Activated CD8-positive, alpha-beta memory T cell treated with anti-CD3 and anti-CD28 coated beads, Interleukin-2, amount 10 ng/mL, durations not matched to agents 7 days and 5 days (primary cell): ENCODE measurements around the gene IFI27L2. TPM values are rescaled to one million over a fixed set of nuclear protein-coding genes. Genes with fewer than 3 reads are reported as not detected.

Experiments used
- ATAC-seq: fragments of 150-1000 bp; cut with Tn5 transposase; one replicate; pipeline ENCODE4 v1.10.0; 2021; ENCODE audit warnings: moderate library complexity
- CTCF ChIA-PET: fragments of 350-600 bp; sonication (Branson Sonifier 250); formaldehyde crosslinking; loops from one replicate; lab custom pipeline; 2021; ENCODE audit warnings: antibody characterized with exemption; lab: Charles Lee
- DNase-seq: peaks from one replicate; pipeline ENCODE4 v3.0.0-alpha.2; 2020
- H3K27ac Mint-ChIP-seq: one replicate; pipeline ENCODE4 v1.8.0; 2021; ENCODE audit warnings: mild to moderate bottlenecking, mixed read lengths
- H3K27me3 Mint-ChIP-seq: one replicate; pipeline ENCODE4 v1.8.0; 2021; ENCODE audit warnings: mixed read lengths
- H3K36me3 Mint-ChIP-seq: one replicate; pipeline ENCODE4 v1.8.0; 2021; ENCODE audit warnings: mild to moderate bottlenecking, mixed read lengths
- H3K4me1 Mint-ChIP-seq: one replicate; pipeline ENCODE4 v1.8.0; 2021; ENCODE audit warnings: mixed read lengths
- H3K4me3 Mint-ChIP-seq: one replicate; pipeline ENCODE4 v1.8.0; 2021; ENCODE audit warnings: mild to moderate bottlenecking, moderate library complexity, mixed read lengths
- H3K9me3 Mint-ChIP-seq: one replicate; pipeline ENCODE4 v1.8.0; 2022; ENCODE audit warnings: low read depth, mixed read lengths
- total RNA-seq, 2 experiments: library from RNA; stranded (reverse); gene quantifications; one replicate each; pipeline ENCODE4 v1.2.3, GENCODE V29; 2021

Gene IFI27L2
- total RNA-seq, 2 experiments from 2014 or later: 95.5 to 112 TPM

- CTCF ChIA-PET: interaction anchor here (3.0 to 6.3 kb wide), 2 partner anchors 10 to 15 kb away, joined by 18 to 58 read pairs; no protein-coding TSS in a partner anchor
- Mint-ChIP-seq H3K4me1 (peaks cover 23% of the 10 kb centered on the region), H3K9me3 (no peaks in the 10 kb centered on the region), H3K27me3 (peaks cover 15% of the 10 kb centered on the region), H3K27ac (peak overlapping the region; percentile 38), H3K36me3 (peaks cover 8% of the 10 kb centered on the region), H3K4me3 (no peak overlapping the region)
- DNase-seq (no peak), ATAC-seq (no peak)
Observed at GRCh38 chr14:94127330-94127729, 2.1 kb downstream of the IFI27L2 start.

GRCh38 chr14:94126800-94127199 is 2.6 kb downstream of the IFI27L2 start:
- H3K4me1 Mint-ChIP-seq: peaks cover 20% of the 10 kb centered on the region
- CTCF ChIA-PET: interaction anchor here (3.0 kb wide), 2 partner anchors 11 to 187 kb away, joined by 11 to 18 read pairs; no protein-coding TSS in a partner anchor
- peaks cover 8% of the 10 kb centered on the region for H3K36me3 Mint-ChIP-seq
- H3K4me3 Mint-ChIP-seq: no peak overlapping the region
- peak overlapping the region; percentile 38 for H3K27ac Mint-ChIP-seq
- ATAC-seq (no peak), DNase-seq (no peak)
- H3K27me3 Mint-ChIP-seq: peaks cover 16% of the 10 kb centered on the region
- no peaks in the 10 kb centered on the region for H3K9me3 Mint-ChIP-seq

- H3K27ac Mint-ChIP-seq: no peak overlapping the region
- ATAC-seq (no peak), DNase-seq (peak; percentile 31)
- peaks cover 8% of the 10 kb centered on the region for H3K36me3 Mint-ChIP-seq
- peaks cover 20% of the 10 kb centered on the region for H3K4me1 Mint-ChIP-seq
- no peaks in the 10 kb centered on the region for H3K9me3 Mint-ChIP-seq
- CTCF ChIA-PET: interaction anchor here (3.0 kb wide), 1 partner anchor 186 kb away, joined by 11 read pairs; no protein-coding TSS in a partner anchor
- no peak overlapping the region for H3K4me3 Mint-ChIP-seq
- H3K27me3 Mint-ChIP-seq: peaks cover 17% of the 10 kb centered on the region
Observed at GRCh38 chr14:94126419-94126677, 3.1 kb downstream of the IFI27L2 start.

- Mint-ChIP-seq H3K9me3 (peaks cover 1% of the 10 kb centered on the region), H3K4me1 (peaks cover 20% of the 10 kb centered on the region), H3K27me3 (peaks cover 12% of the 10 kb centered on the region), H3K36me3 (peaks cover 8% of the 10 kb centered on the region), H3K27ac (no peak overlapping the region), H3K4me3 (no peak overlapping the region)
- CTCF ChIA-PET: interaction anchor here (3.0 kb wide), 1 partner anchor 186 kb away, joined by 11 read pairs; no protein-coding TSS in a partner anchor
- DNase-seq (peak; percentile 29), ATAC-seq (no peak)
Observed at GRCh38 chr14:94125659-94126418, 3.6 kb downstream of the IFI27L2 start.

GRCh38 chr14:94124582-94125377 is 4.6 kb downstream of the IFI27L2 start:
- DNase-seq: peak; percentile 31

GRCh38 chr14:94123868-94124267 is 5.5 kb downstream of the IFI27L2 start:
- CTCF ChIA-PET: interaction anchor here (1.6 to 3.0 kb wide), 2 partner anchors 13 to 184 kb away, joined by 5 to 11 read pairs; no protein-coding TSS in a partner anchor
- Mint-ChIP-seq H3K27me3 (peaks cover 9% of the 10 kb centered on the region), H3K36me3 (peaks cover 10% of the 10 kb centered on the region), H3K9me3 (peaks cover 6% of the 10 kb centered on the region), H3K27ac (no peak overlapping the region), H3K4me3 (no peak overlapping the region), H3K4me1 (peaks cover 10% of the 10 kb centered on the region)
- no peak for ATAC-seq
- no peak for DNase-seq

More at GRCh38 chr14:94124582-94125377, 4.6 kb downstream of the IFI27L2 start:
- CTCF ChIA-PET: interaction anchor here (1.6 to 3.0 kb wide), 2 partner anchors 12 to 185 kb away, joined by 5 to 11 read pairs; no protein-coding TSS in a partner anchor
- Mint-ChIP-seq H3K4me3 (no peak overlapping the region), H3K9me3 (peaks cover 3% of the 10 kb centered on the region), H3K4me1 (peaks cover 13% of the 10 kb centered on the region), H3K27me3 (peaks cover 9% of the 10 kb centered on the region), H3K27ac (no peak overlapping the region), H3K36me3 (peaks cover 8% of the 10 kb centered on the region)
- ATAC-seq: no peak

GRCh38 chr14:94123296-94123695 is 6.1 kb downstream of the IFI27L2 start:
- DNase-seq (no peak), ATAC-seq (no peak)
- H3K4me1 Mint-ChIP-seq: peaks cover 5% of the 10 kb centered on the region
- H3K27me3 Mint-ChIP-seq: peaks cover 9% of the 10 kb centered on the region
- CTCF ChIA-PET: interaction anchor here (1.6 kb wide), 1 partner anchor 14 kb away, joined by 5 read pairs; no protein-coding TSS in a partner anchor
- H3K27ac Mint-ChIP-seq: no peak overlapping the region
- H3K36me3 Mint-ChIP-seq: peaks cover 8% of the 10 kb centered on the region
- peaks cover 6% of the 10 kb centered on the region for H3K9me3 Mint-ChIP-seq
- H3K4me3 Mint-ChIP-seq: no peak overlapping the region

GRCh38 chr14:94122438-94122837 is 7.0 kb downstream of the IFI27L2 start:
- Mint-ChIP-seq H3K4me3 (no peak overlapping the region), H3K27me3 (peaks cover 9% of the 10 kb centered on the region), H3K9me3 (peaks cover 6% of the 10 kb centered on the region), H3K36me3 (peaks cover 6% of the 10 kb centered on the region), H3K27ac (no peak overlapping the region), H3K4me1 (peaks cover 9% of the 10 kb centered on the region)
- no peak for ATAC-seq
- CTCF ChIA-PET: no interaction called here
- no peak for DNase-seq

GRCh38 chr14:94121485-94121884 is 7.9 kb downstream of the IFI27L2 start:
- H3K36me3 Mint-ChIP-seq: peaks cover 2% of the 10 kb centered on the region
- CTCF ChIA-PET: no interaction called here
- H3K9me3 Mint-ChIP-seq: peaks cover 6% of the 10 kb centered on the region
- H3K27ac Mint-ChIP-seq: no peak overlapping the region
- no peak for DNase-seq
- ATAC-seq: no peak
- H3K4me3 Mint-ChIP-seq: no peak overlapping the region
- peaks cover 11% of the 10 kb centered on the region for H3K4me1 Mint-ChIP-seq
- H3K27me3 Mint-ChIP-seq: peaks cover 12% of the 10 kb centered on the region

- DNase-seq (no peak), ATAC-seq (no peak)
- H3K36me3 Mint-ChIP-seq: peaks cover 2% of the 10 kb centered on the region
- peaks cover 12% of the 10 kb centered on the region for H3K27me3 Mint-ChIP-seq
- H3K4me1 Mint-ChIP-seq: peaks cover 11% of the 10 kb centered on the region
- H3K4me3 Mint-ChIP-seq: no peak overlapping the region
- H3K27ac Mint-ChIP-seq: no peak overlapping the region
- peaks cover 6% of the 10 kb centered on the region for H3K9me3 Mint-ChIP-seq
- CTCF ChIA-PET: no interaction called here
Observed at GRCh38 chr14:94120667-94121340, 8.6 kb downstream of the IFI27L2 start.

GRCh38 chr14:94119071-94119470 is 10.3 kb downstream of the IFI27L2 start:
- Mint-ChIP-seq H3K4me1 (peaks cover 14% of the 10 kb centered on the region), H3K4me3 (no peak overlapping the region), H3K36me3 (peaks cover 2% of the 10 kb centered on the region), H3K27ac (no peak overlapping the region), H3K27me3 (peaks cover 16% of the 10 kb centered on the region), H3K9me3 (peaks cover 6% of the 10 kb centered on the region)
- ATAC-seq (no peak), DNase-seq (no peak)
- CTCF ChIA-PET: no interaction called here

GRCh38 chr14:94117856-94118255 is 11.5 kb downstream of the IFI27L2 start:
- DNase-seq: no peak
- CTCF ChIA-PET: interaction anchor here (0.7 kb wide), 1 partner anchor 66 kb away, joined by 3 read pairs; no protein-coding TSS in a partner anchor
- no peak overlapping the region for H3K4me3 Mint-ChIP-seq

GRCh38 chr14:94116701-94117100 is 12.7 kb downstream of the IFI27L2 start:
- Mint-ChIP-seq H3K27me3 (peaks cover 8% of the 10 kb centered on the region), H3K9me3 (peaks cover 6% of the 10 kb centered on the region), H3K4me1 (peaks cover 30% of the 10 kb centered on the region), H3K4me3 (no peak overlapping the region), H3K27ac (no peak overlapping the region), H3K36me3 (peaks cover 5% of the 10 kb centered on the region)
- DNase-seq (no peak), ATAC-seq (no peak)
- CTCF ChIA-PET: no interaction called here

More at GRCh38 chr14:94117856-94118255, 11.5 kb downstream of the IFI27L2 start:
- Mint-ChIP-seq H3K36me3 (peaks cover 2% of the 10 kb centered on the region), H3K27me3 (peaks cover 16% of the 10 kb centered on the region), H3K27ac (no peak overlapping the region), H3K9me3 (peaks cover 6% of the 10 kb centered on the region), H3K4me1 (peaks cover 22% of the 10 kb centered on the region)
- ATAC-seq: no peak
